ENCODE results near the gene CFAP68.
"Not testable (repeated sequence)": the region's sequence is repeated elsewhere in the genome, so short reads cannot be mapped to it uniquely, and the experiment has no call there.

The CFAP68 gene

DNA sequence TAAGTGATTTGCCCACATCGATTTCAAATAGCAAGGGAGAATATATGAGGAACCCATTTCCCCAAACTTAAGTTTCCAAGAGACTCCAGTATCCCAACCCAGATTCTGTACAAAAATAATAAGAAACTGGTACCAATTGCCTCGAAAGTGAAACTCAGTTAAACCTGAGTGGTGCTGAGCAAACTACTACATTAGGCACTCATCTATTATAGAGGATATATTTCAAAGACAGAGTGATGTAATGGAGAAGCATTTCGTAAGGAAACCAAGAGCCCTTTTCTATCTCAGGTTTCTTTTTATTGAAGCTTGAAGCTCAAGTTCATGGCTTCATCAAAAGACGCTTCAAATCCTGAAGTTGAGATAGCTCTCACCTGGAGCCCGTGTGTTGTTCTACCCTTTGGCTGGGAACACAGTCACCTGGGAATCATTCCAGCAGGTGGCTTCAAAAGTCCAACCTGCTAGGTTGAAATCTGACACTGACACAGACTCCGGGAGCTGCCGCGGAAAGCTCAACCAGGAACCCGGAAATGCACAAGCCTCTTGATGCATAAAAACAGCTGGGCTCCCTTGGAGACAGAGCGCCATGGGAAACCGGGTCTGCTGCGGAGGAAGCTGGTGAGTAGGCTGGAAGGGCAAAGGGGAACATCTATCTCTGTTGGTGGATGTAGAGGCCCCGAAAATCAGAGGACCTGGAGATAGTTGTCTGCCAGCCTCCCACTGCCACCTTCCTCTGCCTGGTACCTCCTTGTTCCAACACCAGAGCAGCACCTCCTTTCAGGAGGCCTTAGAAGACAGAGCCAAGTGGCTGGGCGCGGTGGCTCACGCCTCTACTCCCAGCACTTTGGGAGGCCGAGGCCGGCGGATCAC, 39.3 kb downstream of the CFAP68 start, which contains the start of gene C11orf52:
C11orf52 (plus strand) TSS at position 524 of the 867 bp plus-strand sequence; CDS start at position 584, 60 bp downstream.
- no peak for DNase-seq

- no peak for DNase-seq
These were observed 41.6 kb downstream of the CFAP68 start for GRCh38 chr11:111920908-111921307.

DNA sequence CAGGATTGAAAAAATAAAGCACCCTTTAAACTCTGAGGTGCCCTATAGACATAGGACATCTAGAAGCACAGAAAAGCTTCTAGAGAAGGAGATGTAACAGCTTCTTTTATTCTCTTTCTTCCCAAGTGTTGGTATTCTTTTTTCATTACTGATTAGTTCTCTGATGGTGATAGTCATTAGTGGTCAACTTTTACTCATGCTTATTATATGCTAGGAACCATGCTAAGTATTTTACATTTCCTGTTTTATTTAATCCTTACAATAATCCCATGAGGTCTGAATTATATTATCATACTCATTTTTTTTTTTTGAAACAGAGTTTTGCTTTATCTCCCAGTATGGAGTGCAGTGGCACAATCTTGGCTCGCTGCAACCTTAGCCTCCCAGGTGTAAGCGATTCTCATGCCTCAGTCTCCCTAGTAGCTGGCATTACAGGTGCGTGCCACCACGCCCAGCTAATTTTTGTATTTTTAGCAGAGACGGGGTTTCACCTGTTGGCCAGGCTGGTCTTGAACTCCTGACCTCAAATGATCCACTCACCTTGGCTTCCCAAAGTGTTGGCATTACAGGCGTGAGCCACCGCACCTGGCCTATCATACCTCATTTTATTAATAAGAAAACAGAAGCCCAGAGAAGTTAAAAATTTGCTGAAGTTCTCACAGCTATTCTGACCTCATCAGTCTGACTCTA, 42.3 kb downstream of the CFAP68 start:
- DNase-seq = no peak

GRCh38 chr11:111922803-111923202, 43.5 kb downstream of the CFAP68 start:
- DNase-seq = no peak

GRCh38 chr11:111923351-111923788, 44.0 kb downstream of the CFAP68 start:
- no peak for DNase-seq

GRCh38 chr11:111923951-111924350, 44.6 kb downstream of the CFAP68 start:
- DNase-seq = no peak

- DNase-seq = no peak
These were observed 46.6 kb downstream of the CFAP68 start for GRCh38 chr11:111925953-111926352.

DNA sequence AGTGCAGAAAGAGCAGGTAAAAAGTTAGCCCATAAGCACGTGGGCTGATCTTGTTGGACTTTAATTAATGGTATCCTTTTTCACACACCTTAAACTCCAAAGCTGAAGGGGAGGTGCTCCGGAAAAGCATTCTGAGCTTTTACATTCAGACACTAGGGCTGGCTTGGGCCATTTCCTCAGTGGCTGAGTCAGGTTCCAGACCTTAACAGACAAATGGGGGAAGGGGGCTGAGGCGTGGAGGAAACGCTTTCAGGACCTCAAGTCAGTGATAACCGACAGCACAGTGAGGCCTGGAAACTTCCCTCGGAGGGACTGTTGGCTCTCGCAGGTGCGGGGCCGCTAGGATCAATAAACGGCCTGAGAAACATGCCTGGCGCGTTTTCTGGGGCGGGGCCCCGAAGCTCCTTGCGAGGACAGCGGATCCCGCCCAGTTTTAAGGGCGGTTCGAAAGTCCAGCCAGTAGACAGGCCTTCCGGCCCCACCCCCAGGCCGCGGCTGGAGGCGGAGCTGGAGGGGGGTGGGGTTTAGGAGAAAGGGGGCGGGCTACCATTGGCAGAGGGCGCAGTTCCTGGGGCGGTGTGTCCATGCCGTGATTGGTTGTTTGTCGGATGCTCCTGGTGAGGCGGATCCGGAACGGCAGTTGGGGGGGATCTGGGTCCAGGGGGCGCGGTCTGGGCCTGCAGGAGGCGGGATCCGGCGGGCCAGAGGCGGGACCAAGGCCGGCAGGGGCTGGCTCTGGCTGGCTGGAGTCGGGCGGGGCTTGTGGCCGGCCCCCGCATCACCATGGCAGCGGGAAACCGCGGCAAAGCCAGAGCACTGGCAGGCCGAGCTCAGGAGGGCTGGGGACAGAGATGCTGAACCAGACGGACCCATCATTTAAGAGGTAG, 47.4 kb downstream of the CFAP68 start:
- peak; percentile 95 for DNase-seq

GRCh38 chr11:111930472-111930871, 51.1 kb downstream of the CFAP68 start:
- no peak for DNase-seq

DNA sequence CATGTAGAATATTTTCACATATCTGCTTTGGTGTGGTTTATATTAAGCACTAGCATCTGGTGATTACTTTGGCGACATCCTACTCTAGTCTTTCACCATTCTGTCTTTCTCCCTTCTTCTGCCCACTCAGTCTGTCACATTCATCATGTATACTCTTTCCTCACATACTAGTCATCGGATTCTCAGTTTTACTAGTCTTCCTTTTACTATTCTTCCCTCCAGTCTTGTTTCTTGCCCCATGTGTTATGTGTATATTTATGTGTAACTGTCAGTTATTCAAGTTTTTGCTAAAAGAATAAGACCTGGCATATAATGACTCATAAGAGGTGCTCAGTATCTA, 53.2 kb downstream of the CFAP68 start:
- no peak for DNase-seq

DNA sequence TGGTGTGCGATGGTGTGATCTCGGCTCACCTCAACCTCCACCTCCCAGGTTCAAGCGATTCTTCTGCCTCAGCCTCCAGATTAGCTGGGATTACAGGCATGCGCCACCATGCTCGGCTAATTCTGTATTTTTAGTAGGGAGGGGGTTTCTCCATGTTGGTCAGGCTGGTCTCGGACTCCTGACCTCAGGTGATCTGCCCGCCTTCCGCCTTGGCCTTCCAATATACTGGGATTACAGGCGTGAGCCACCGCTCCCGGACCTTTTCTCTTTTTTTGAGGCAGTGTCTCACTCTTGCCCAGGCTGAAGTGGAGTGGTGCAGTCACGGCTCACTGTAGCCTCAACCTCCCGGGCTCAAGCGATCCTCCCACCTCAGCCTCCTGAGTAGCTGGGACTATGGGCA, 53.8 kb downstream of the CFAP68 start:
- DNase-seq = not testable (repeated sequence)

- no peak for DNase-seq
These were observed 54.5 kb downstream of the CFAP68 start for GRCh38 chr11:111933872-111934271.

DNA sequence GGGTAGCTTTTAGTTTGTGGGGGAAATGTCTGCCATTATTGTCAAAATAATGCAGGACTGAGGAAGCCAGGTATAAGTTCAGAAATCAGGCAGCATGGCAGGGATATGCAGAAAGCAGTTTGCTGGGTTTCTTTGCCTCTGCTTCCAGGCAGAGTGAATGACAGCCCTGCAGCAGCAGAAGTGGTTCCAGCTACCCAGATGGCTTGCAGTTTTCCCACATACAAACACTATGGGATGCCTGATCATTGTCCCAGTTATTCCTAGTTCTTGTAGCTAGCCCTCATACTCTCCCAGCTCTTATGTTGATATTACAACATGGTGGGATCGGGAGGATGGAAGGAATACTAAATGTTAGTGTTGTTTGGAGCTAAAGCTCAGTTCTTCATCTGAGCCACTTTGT, 55.0 kb downstream of the CFAP68 start:
- no peak for DNase-seq

Data from CD4-positive, alpha-beta T cell treated with Interleukin-6 for 4 hours (primary cell).